Measurements from ENCODE around the gene UGT1A4. TPM values are rescaled to one million over a fixed set of nuclear protein-coding genes. Genes with fewer than 3 reads are reported as not detected.

UGT1A4 gene
- total and polyA plus RNA-seq, 2 of the 8 experiments (the other 6 are each of a cell fraction or from before 2014, with no cell fraction given), result not detected

DNA sequence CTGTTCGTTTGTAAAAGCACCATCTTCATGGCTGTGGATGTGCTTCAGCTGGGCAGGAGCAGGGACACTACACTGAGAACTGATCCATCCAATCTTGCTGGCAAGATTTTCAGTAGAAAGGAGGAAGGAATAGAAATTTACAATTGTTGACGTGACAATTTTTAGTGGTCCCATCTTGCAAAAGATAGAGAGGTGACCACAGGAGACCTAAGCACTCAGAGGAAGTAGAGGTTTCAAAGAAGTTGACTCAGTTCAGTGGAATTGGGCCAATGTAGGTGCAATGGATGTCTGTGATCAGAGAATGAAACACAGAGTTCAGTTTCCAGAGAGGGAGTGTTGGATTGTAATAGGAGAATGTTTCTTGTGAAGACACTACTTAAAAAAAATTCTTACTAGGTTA is 4.4 kb upstream of the UGT1A4 start:
- H3K56ac ChIP-seq (replicated peaks; ENCODE audit: insufficient read length, low read depth, low read length), result no peak overlapping the region
- no peak overlapping the region for H3K4me3 ChIP-seq (ENCODE audit: extremely low read depth in 1 of 4, insufficient read depth in 2 of 4, low read depth in 3 of 4, low read length in 4 of 4)
- H2BK120ac ChIP-seq (replicated peaks; ENCODE audit: low read depth, low read length), result no peak overlapping the region
- no peak overlapping the region for H2BK12ac ChIP-seq (ENCODE audit: low read depth, low read length)
- H4K8ac ChIP-seq (ENCODE audit: extremely low read depth, insufficient read depth, low read length), result no peak overlapping the region
- no peaks in the 10 kb centered on the region for H4K20me1 ChIP-seq (replicated peaks in 1 of 2; ENCODE audit: control insufficient read depth in 1 of 2, insufficient read depth in 2 of 2, low read length in 2 of 2)
- ChIA-PET POLR2A (ENCODE audit: partially characterized antibody) (no interaction called here), CTCF (ENCODE audit: partially characterized antibody) (no interaction called here)
- no peak overlapping the region for H3K4ac ChIP-seq (replicated peaks; ENCODE audit: insufficient read length, low read depth, low read length)
- no peak overlapping the region for H4K5ac ChIP-seq (ENCODE audit: insufficient read length, low read depth, low read length)
- no peak overlapping the region for H2BK15ac ChIP-seq (ENCODE audit: low read length)
- no peaks in the 10 kb centered on the region for H3K79me2 ChIP-seq (ENCODE audit: control insufficient read depth in 1 of 2, insufficient read depth in 2 of 2, low read length in 2 of 2)
- H3K27ac ChIP-seq (ENCODE audit: low read depth, low read length), result no peak overlapping the region
- H3K36me3 ChIP-seq (ENCODE audit: control insufficient read depth in 2 of 4, insufficient read depth in 4 of 4, low read length in 3 of 4), result no peaks in the 10 kb centered on the region
- FAIRE-seq (no peak), DNase-seq (ENCODE audit: low read depth in 1 of 2, low spot score in 2 of 2) (no peak)
- no peak overlapping the region for H2BK5ac ChIP-seq (ENCODE audit: low read depth, low read length)
- H3K79me1 ChIP-seq (ENCODE audit: low read depth, low read length), result no peaks in the 10 kb centered on the region
- H2AFZ ChIP-seq (ENCODE audit: low read length), result no peak overlapping the region
- H3K14ac ChIP-seq (ENCODE audit: insufficient read length), result no peak overlapping the region
- no peak overlapping the region for H3K4me2 ChIP-seq (ENCODE audit: insufficient read depth in 1 of 2, low read depth in 2 of 2, low read length in 2 of 2)
- no peak overlapping the region for H2BK20ac ChIP-seq (ENCODE audit: low read length)
- no peak overlapping the region for H3K18ac ChIP-seq (ENCODE audit: extremely low read depth, low read length)
- peaks cover 0 to 6% of the 10 kb centered on the region in 2 experiments; a peak in 1 of 4 replicates for H3K9me3 ChIP-seq (ENCODE audit: insufficient read depth in 2 of 2, low read depth in 1 of 2, low read length in 1 of 2)
- WGBS, 2 experiments (ENCODE audit: extremely low coverage in 1 of 2, insufficient coverage in 1 of 2, insufficient read length in 1 of 2, insufficient replicate concordance in 2 of 2, low coverage in 1 of 2, low lambda C conversion rate in 2 of 2, missing lambda C conversion rate in 1 of 2), result 92% methylated on average over 1 of the region's 2 CpGs; no CpG with 5 or more reads in 1 of the 2 experiments
- no peak overlapping the region for H3K9ac ChIP-seq (replicated peaks in 1 of 4; ENCODE audit: extremely low read depth in 1 of 4, low read depth in 3 of 4, low read length in 3 of 4)
- no peak overlapping the region for H4K91ac ChIP-seq (replicated peaks; ENCODE audit: insufficient read length, low read length)
- no peak overlapping the region for H2AK5ac ChIP-seq (ENCODE audit: low read depth, low read length)
- H3K4me1 ChIP-seq (replicated peaks in 1 of 4; ENCODE audit: control insufficient read depth in 3 of 4, insufficient read depth in 4 of 4, low read length in 3 of 4), result no peaks in the 10 kb centered on the region
- no peaks in the 10 kb centered on the region for H3K23me2 ChIP-seq (ENCODE audit: low read depth, low read length)
- peaks cover 0 to 1% (median 0%) of the 10 kb centered on the region in 4 experiments; a peak in 1 of 7 replicates for H3K27me3 ChIP-seq (replicated peaks in 1 of 4; ENCODE audit: control insufficient read depth in 3 of 4, extremely low read depth in 1 of 4, insufficient read depth in 3 of 4, low read length in 3 of 4)
- no peak overlapping the region for H3K23ac ChIP-seq (ENCODE audit: insufficient read length)
- TF ChIP-seq SUZ12 (IDR thresholded peaks at IDR 0.05; ENCODE audit: low read length) (no peak), CTBP2 (IDR thresholded peaks at IDR 0.05; ENCODE audit: borderline replicate concordance, insufficient read depth, insufficient read length, low read length) (no peak), NRF1 (IDR thresholded peaks at IDR 0.05; ENCODE audit: low read depth, low read length) (no peak), SIRT6 (IDR thresholded peaks at IDR 0.05; ENCODE audit: low read length) (no peak), CBX8 (IDR thresholded peaks at IDR 0.05; ENCODE audit: borderline replicate concordance, low read depth, low read length) (no peak), RFX5 (IDR thresholded peaks at IDR 0.05; ENCODE audit: borderline replicate concordance, low read depth, low read length) (no peak), BACH1 (IDR thresholded peaks at IDR 0.05; ENCODE audit: low read length) (no peak), POLR2AphosphoS5 (IDR thresholded peaks at IDR 0.05; ENCODE audit: low read depth, low read length) (no peak), TAF1 (IDR thresholded peaks at IDR 0.05; ENCODE audit: low read depth, low read length) (no peak), HDAC6 (IDR thresholded peaks at IDR 0.05; ENCODE audit: low read depth, low read length) (no peak), GABPA (IDR thresholded peaks at IDR 0.05; ENCODE audit: borderline replicate concordance, insufficient read depth, low read length) (no peak), ZNF274 (IDR thresholded peaks at IDR 0.05; ENCODE audit: borderline replicate concordance, extremely low read depth, low read length) (no peak)
- TF ChIP-seq, protein P1, sequence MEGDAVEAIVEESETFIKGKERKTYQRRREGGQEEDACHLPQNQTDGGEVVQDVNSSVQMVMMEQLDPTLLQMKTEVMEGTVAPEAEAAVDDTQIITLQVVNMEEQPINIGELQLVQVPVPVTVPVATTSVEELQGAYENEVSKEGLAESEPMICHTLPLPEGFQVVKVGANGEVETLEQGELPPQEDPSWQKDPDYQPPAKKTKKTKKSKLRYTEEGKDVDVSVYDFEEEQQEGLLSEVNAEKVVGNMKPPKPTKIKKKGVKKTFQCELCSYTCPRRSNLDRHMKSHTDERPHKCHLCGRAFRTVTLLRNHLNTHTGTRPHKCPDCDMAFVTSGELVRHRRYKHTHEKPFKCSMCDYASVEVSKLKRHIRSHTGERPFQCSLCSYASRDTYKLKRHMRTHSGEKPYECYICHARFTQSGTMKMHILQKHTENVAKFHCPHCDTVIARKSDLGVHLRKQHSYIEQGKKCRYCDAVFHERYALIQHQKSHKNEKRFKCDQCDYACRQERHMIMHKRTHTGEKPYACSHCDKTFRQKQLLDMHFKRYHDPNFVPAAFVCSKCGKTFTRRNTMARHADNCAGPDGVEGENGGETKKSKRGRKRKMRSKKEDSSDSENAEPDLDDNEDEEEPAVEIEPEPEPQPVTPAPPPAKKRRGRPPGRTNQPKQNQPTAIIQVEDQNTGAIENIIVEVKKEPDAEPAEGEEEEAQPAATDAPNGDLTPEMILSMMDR (IDR thresholded peaks at IDR 0.05; ENCODE audit: control extremely low read depth in 1 of 3, insufficient read depth in 1 of 3, low read depth in 1 of 3, low read length in 3 of 3), result no peak
